H9 (cell line): ENCODE measurements around the gene PCDHGA3. TPM values are rescaled to one million over a fixed set of nuclear protein-coding genes. Genes with fewer than 3 reads are reported as not detected.
"Not testable (repeated sequence)": the region's sequence is repeated elsewhere in the genome, so short reads cannot be mapped to it uniquely, and the experiment has no call there.

ENCODE experiments used
- DNase-seq: peaks from one replicate; pipeline ENCODE4 v3.0.0-alpha.2; 2017
- H2AFZ ChIP-seq: one replicate; pipeline ENCODE4 v1.6.1; 2013; ENCODE audit warnings: mild to moderate bottlenecking, low read length, control low read depth, moderate library complexity
- H2AK5ac ChIP-seq: 2 replicates; pipeline ENCODE4 v1.6.1; 2013; ENCODE audit warnings: low read length, control low read depth, mixed read lengths; ENCODE audit not compliant: insufficient read length
- H2BK120ac ChIP-seq: one replicate; pipeline ENCODE4 v1.6.1; 2013; ENCODE audit warnings: low read depth, mild to moderate bottlenecking, low read length, control low read depth, inconsistent platforms; ENCODE audit not compliant: poor library complexity, severe bottlenecking
- H2BK12ac ChIP-seq: 2 replicates; pipeline ENCODE4 v1.6.1; 2013; ENCODE audit warnings: low read length, control low read depth, mixed read lengths, low read depth; ENCODE audit not compliant: insufficient read length
- H2BK15ac ChIP-seq: 2 replicates; pipeline ENCODE4 v1.6.1; 2013; ENCODE audit warnings: low read depth, low read length, control low read depth
- H2BK20ac ChIP-seq: one replicate; pipeline ENCODE4 v1.6.1; 2013; ENCODE audit warnings: low read depth, mild to moderate bottlenecking, low read length, control low read depth, inconsistent platforms; ENCODE audit not compliant: poor library complexity, severe bottlenecking
- H2BK5ac ChIP-seq: 2 replicates; pipeline ENCODE4 v1.6.1; 2013; ENCODE audit warnings: low read length, control low read depth, mixed read lengths; ENCODE audit not compliant: insufficient read length
- H3K14ac ChIP-seq: 2 replicates; pipeline ENCODE4 v1.6.1; 2013; ENCODE audit warnings: low read length, control low read depth; ENCODE audit not compliant: insufficient read depth
- H3K18ac ChIP-seq: 2 replicates; pipeline ENCODE4 v1.6.1; 2013; ENCODE audit warnings: low read depth, mild to moderate bottlenecking, mixed read lengths, low read length, control low read depth; ENCODE audit not compliant: insufficient read length
- H3K23ac ChIP-seq: 2 replicates; pipeline ENCODE4 v1.6.1; 2013; ENCODE audit warnings: low read length, control low read depth, mixed read lengths, low read depth; ENCODE audit not compliant: insufficient read length
- H3K23me2 ChIP-seq: 2 replicates; pipeline ENCODE4 v1.6.1; 2013; ENCODE audit warnings: low read depth, mild to moderate bottlenecking, mixed read lengths, low read length, control low read depth; ENCODE audit not compliant: insufficient read length, poor library complexity, severe bottlenecking
- H3K27ac ChIP-seq: 2 replicates; pipeline ENCODE4 v1.5.1; 2013; ENCODE audit warnings: low read length, control low read depth, mixed read lengths, low read depth; ENCODE audit not compliant: insufficient read length
- H3K27me3 ChIP-seq: 2 replicates; pipeline ENCODE4 v1.6.1; 2013; ENCODE audit warnings: low read length, control low read depth, inconsistent platforms; ENCODE audit not compliant: insufficient read depth
- H3K4ac ChIP-seq: 2 replicates; pipeline ENCODE4 v1.6.1; 2013; ENCODE audit warnings: low read depth, mild to moderate bottlenecking, control low read depth, inconsistent platforms, low read length, moderate library complexity
- H3K4me1 ChIP-seq: 2 replicates; pipeline ENCODE4 v1.6.1; 2013; ENCODE audit warnings: low read length, control low read depth, inconsistent platforms; ENCODE audit not compliant: insufficient read depth
- H3K4me2 ChIP-seq: 2 replicates; pipeline ENCODE4 v1.6.1; 2013; ENCODE audit warnings: low read length, control low read depth, mixed read lengths; ENCODE audit not compliant: insufficient read length, insufficient read depth
- H3K56ac ChIP-seq: 2 replicates; pipeline ENCODE4 v1.6.1; 2013; ENCODE audit warnings: low read depth, mild to moderate bottlenecking, mixed read lengths, low read length, control low read depth; ENCODE audit not compliant: insufficient read length
- H3K79me1 ChIP-seq: 2 replicates; pipeline ENCODE4 v1.6.1; 2013; ENCODE audit warnings: low read depth, mild to moderate bottlenecking, moderate library complexity, low read length, control low read depth, inconsistent platforms; ENCODE audit not compliant: insufficient read depth, poor library complexity, severe bottlenecking
- H3K79me2 ChIP-seq: 2 replicates; pipeline ENCODE4 v1.6.1; 2013; ENCODE audit warnings: low read length, control low read depth, inconsistent platforms; ENCODE audit not compliant: insufficient read depth
- H3K9ac ChIP-seq: 2 replicates; pipeline ENCODE4 v1.6.1; 2013; ENCODE audit warnings: low read length, control low read depth, mixed read lengths; ENCODE audit not compliant: insufficient read length; ENCODE audit errors: extremely low read depth
- H3K9me3 ChIP-seq: one replicate; pipeline ENCODE4 v1.6.1; 2013; ENCODE audit warnings: low read depth, low read length, inconsistent platforms; ENCODE audit not compliant: control insufficient read depth
- H3T11ph ChIP-seq: one replicate; pipeline ENCODE4 v1.6.1; 2013; ENCODE audit warnings: mild to moderate bottlenecking, low read length, control low read depth, inconsistent platforms
- H4K20me1 ChIP-seq: one replicate; pipeline ENCODE4 v1.6.1; 2013; ENCODE audit not compliant: control insufficient read depth, insufficient read length, insufficient read depth
- H4K5ac ChIP-seq: 2 replicates; pipeline ENCODE4 v1.6.1; 2013; ENCODE audit warnings: low read depth, mild to moderate bottlenecking, mixed read lengths, low read length, control low read depth; ENCODE audit not compliant: insufficient read length
- H4K8ac ChIP-seq: replicated peaks from 2 replicates; pipeline ENCODE4 v1.6.1; 2013; ENCODE audit warnings: low read length, control low read depth, mixed read lengths, low read depth; ENCODE audit not compliant: insufficient read length
- H4K91ac ChIP-seq: 2 replicates; pipeline ENCODE4 v1.6.1; 2013; ENCODE audit warnings: low read depth, mild to moderate bottlenecking, moderate library complexity, mixed read lengths, low read length, control low read depth; ENCODE audit not compliant: insufficient read length
- H3K27ac Mint-ChIP-seq, 3 experiments: 2 replicates in 2 of 3; 3 replicates in 1 of 3; pipeline ENCODE4 v1.8.0; 2020 to 2021; ENCODE audit warnings: mixed read lengths in 3 of 3, mild to moderate bottlenecking in 1 of 3, moderate library complexity in 1 of 3
- H3K27me3 Mint-ChIP-seq: 2 replicates; pipeline ENCODE4 v1.8.0; 2021; ENCODE audit warnings: low read depth, mild to moderate bottlenecking, moderate library complexity, mixed read lengths
- H3K36me3 Mint-ChIP-seq, 3 experiments: 2 replicates in 2 of 3; 3 replicates in 1 of 3; pipeline ENCODE4 v1.8.0; 2020 to 2021; ENCODE audit warnings: low read depth in 3 of 3, mixed read lengths in 3 of 3; ENCODE audit not compliant: insufficient read depth in 1 of 3
- H3K4me1 Mint-ChIP-seq, 2 experiments: 2 replicates each; pipeline ENCODE4 v1.8.0; 2020; ENCODE audit warnings: mixed read lengths in 2 of 2
- H3K4me3 Mint-ChIP-seq, 2 experiments: 2 replicates in 1 of 2; 3 replicates in 1 of 2; pipeline ENCODE4 v1.8.0; 2020 to 2021; ENCODE audit warnings: mild to moderate bottlenecking in 2 of 2, mixed read lengths in 2 of 2, moderate library complexity in 1 of 2
- H3K9me3 Mint-ChIP-seq, 2 experiments: 2 replicates in 1 of 2; 3 replicates in 1 of 2; pipeline ENCODE4 v1.8.0; 2020; ENCODE audit warnings: mild to moderate bottlenecking in 2 of 2, mixed read lengths in 2 of 2, moderate library complexity in 1 of 2
- CTCF ChIP-seq: fragments of 200-600 bp; sonication (generic); conservative IDR thresholded peaks from 3 replicates; pipeline ENCODE4 v1.8.0; 2021; ENCODE audit warnings: antibody characterized with exemption, mild to moderate bottlenecking
- WGBS: extraction: QIAGEN DNeasy Blood & Tissue Kit; methylation state at CpG from one replicate; pipeline ENCODE4 v1.1.7; 2013; ENCODE audit warnings: missing lambda C conversion rate, low lambda C conversion rate, mixed read lengths; ENCODE audit not compliant: insufficient read length; ENCODE audit errors: extremely low coverage; 5-methylcytosine and 5-hydroxymethylcytosine counted together
- total RNA-seq: library from RNA; stranded (reverse); gene quantifications from 2 replicates; pipeline ENCODE4 v1.2.1, GENCODE V29; 2021

PCDHGA3 gene
- total RNA-seq, 1 experiment from 2014 or later = 0.94 TPM

- peaks cover 30% of the 10 kb centered on the region for H3K9me3 ChIP-seq
- WGBS = no CpG with 5 or more reads among the region's 48 CpGs
- not testable (repeated sequence) for H4K5ac ChIP-seq, H3K4me1 ChIP-seq, H4K91ac ChIP-seq, H3K23me2 ChIP-seq, H3K79me1 ChIP-seq, H3K27ac ChIP-seq, H3K4ac ChIP-seq, H4K8ac ChIP-seq, H3K27me3 Mint-ChIP-seq, H2AK5ac ChIP-seq, H3K4me2 ChIP-seq, H2AFZ ChIP-seq, H3K14ac ChIP-seq, H2BK5ac ChIP-seq, H3K18ac ChIP-seq, H2BK15ac ChIP-seq, H3K27me3 ChIP-seq, H3K4me3 Mint-ChIP-seq, H2BK12ac ChIP-seq, H2BK120ac ChIP-seq, H2BK20ac ChIP-seq, H3K9ac ChIP-seq, H3K23ac ChIP-seq, H3K56ac ChIP-seq, H3K4me1 Mint-ChIP-seq, H3K27ac Mint-ChIP-seq, H3K79me2 ChIP-seq, H3T11ph ChIP-seq, H4K20me1 ChIP-seq
- Mint-ChIP-seq H3K9me3 (peaks cover 59 to 70% of the 10 kb centered on the region in 2 experiments), H3K36me3 (peaks cover 30 to 45% (median 43%) of the 10 kb centered on the region in 3 experiments)
- peak; percentile 30; the same call in 1 of the 3 replicates for TF ChIP-seq CTCF
- DNase-seq = peak; percentile 24
Measured at GRCh38 chr5:141375444-141376155, 32.0 kb downstream of the PCDHGA3 start.
